ENCODE measurements around the gene NOBOX.

- TF ChIP-seq SMC3 (conservative IDR thresholded peaks at IDR 0.05; ENCODE audit: poor library complexity), result no peak
- TF ChIP-seq EP300 (conservative IDR thresholded peaks at IDR 0.05; ENCODE audit: poor library complexity, severe bottlenecking), result no peak
- TF ChIP-seq CTCF (IDR thresholded peaks at IDR 0.05; ENCODE audit: poor library complexity, severe bottlenecking), result no peak
- no peak for TF ChIP-seq TAF1 (IDR thresholded peaks at IDR 0.05; ENCODE audit: low read depth)
- no peak for TF ChIP-seq EZH2 (IDR thresholded peaks at IDR 0.05; ENCODE audit: borderline replicate concordance, insufficient read depth, low read length, poor library complexity, severe bottlenecking)
Measured at GRCh38 chr7:144384071-144384470, 19.4 kb downstream of the NOBOX start.
